Measurements from ENCODE around the gene TEX101.

TEX101 gene

GRCh38 chr19:43444531-43445287, 30.0 kb downstream of the TEX101 start:
- in situ Hi-C loops (cut with HindIII; ENCODE audit: low sequenced_read_pairs): loop anchor here (25.0 kb wide), 1 partner anchor 93 kb away; the partner anchor contains the start of genes ETHE1 and ZNF575

- in situ Hi-C loops (cut with HindIII; ENCODE audit: low sequenced_read_pairs): loop anchor here (25.0 kb wide), 1 partner anchor 92 kb away; the partner anchor contains the start of genes ETHE1 and ZNF575
Measured at GRCh38 chr19:43445426-43445825, 30.7 kb downstream of the TEX101 start.

GRCh38 chr19:43446746-43447489, 32.2 kb downstream of the TEX101 start:
- in situ Hi-C loops (cut with HindIII; ENCODE audit: low sequenced_read_pairs): loop anchor here (25.0 kb wide), 1 partner anchor 90 kb away; the partner anchor contains the start of genes ETHE1 and ZNF575

- in situ Hi-C loops (cut with HindIII; ENCODE audit: low sequenced_read_pairs): loop anchor here (25.0 kb wide), 1 partner anchor 90 kb away; the partner anchor contains the start of genes ETHE1 and ZNF575
Measured at GRCh38 chr19:43447655-43448054, 33.0 kb downstream of the TEX101 start.

GRCh38 chr19:43450545-43450997, 35.9 kb downstream of the TEX101 start:
- in situ Hi-C loops (cut with HindIII; ENCODE audit: low sequenced_read_pairs): no loop called here

- in situ Hi-C loops (cut with HindIII; ENCODE audit: low sequenced_read_pairs): no loop called here
Measured at GRCh38 chr19:43452582-43452981, 37.9 kb downstream of the TEX101 start.

GRCh38 chr19:43454031-43454430, 39.3 kb downstream of the TEX101 start:
- in situ Hi-C loops (cut with HindIII; ENCODE audit: low sequenced_read_pairs): no loop called here

- in situ Hi-C loops (cut with HindIII; ENCODE audit: low sequenced_read_pairs): no loop called here
Measured at GRCh38 chr19:43455321-43456113, 40.8 kb downstream of the TEX101 start.

GRCh38 chr19:43457809-43458208, 43.1 kb downstream of the TEX101 start:
- in situ Hi-C loops (cut with HindIII; ENCODE audit: low sequenced_read_pairs): no loop called here

- in situ Hi-C loops (cut with HindIII; ENCODE audit: low sequenced_read_pairs): no loop called here
Measured at GRCh38 chr19:43460362-43461016, 45.8 kb downstream of the TEX101 start.

GRCh38 chr19:43461303-43461702, 46.6 kb downstream of the TEX101 start:
- in situ Hi-C loops (cut with HindIII; ENCODE audit: low sequenced_read_pairs): no loop called here

GRCh38 chr19:43462383-43462782, 47.7 kb downstream of the TEX101 start:
- in situ Hi-C loops (cut with HindIII; ENCODE audit: low sequenced_read_pairs): no loop called here

- in situ Hi-C loops (cut with HindIII; ENCODE audit: low sequenced_read_pairs): no loop called here
Measured at GRCh38 chr19:43462785-43463380, 48.2 kb downstream of the TEX101 start.

GRCh38 chr19:43463381-43464133, 48.9 kb downstream of the TEX101 start:
- in situ Hi-C loops (cut with HindIII; ENCODE audit: low sequenced_read_pairs): no loop called here

- in situ Hi-C loops (cut with HindIII; ENCODE audit: low sequenced_read_pairs): no loop called here
Measured at GRCh38 chr19:43464134-43464775, 49.6 kb downstream of the TEX101 start.

GRCh38 chr19:43465468-43466120, 50.9 kb downstream of the TEX101 start, which contains the start of gene LYPD3:
TSS of gene LYPD3 (minus strand) at chr19:43465608. CDS start at chr19:43465571, 37 bp downstream.
- in situ Hi-C loops (cut with HindIII; ENCODE audit: low sequenced_read_pairs): no loop called here

- in situ Hi-C loops (cut with HindIII; ENCODE audit: low sequenced_read_pairs): no loop called here
Measured at GRCh38 chr19:43466793-43467192, 52.1 kb downstream of the TEX101 start.

GRCh38 chr19:43467276-43467675, 52.6 kb downstream of the TEX101 start:
- in situ Hi-C loops (cut with HindIII; ENCODE audit: low sequenced_read_pairs): no loop called here
